Measurements from ENCODE around the gene PRMT9.

DNA sequence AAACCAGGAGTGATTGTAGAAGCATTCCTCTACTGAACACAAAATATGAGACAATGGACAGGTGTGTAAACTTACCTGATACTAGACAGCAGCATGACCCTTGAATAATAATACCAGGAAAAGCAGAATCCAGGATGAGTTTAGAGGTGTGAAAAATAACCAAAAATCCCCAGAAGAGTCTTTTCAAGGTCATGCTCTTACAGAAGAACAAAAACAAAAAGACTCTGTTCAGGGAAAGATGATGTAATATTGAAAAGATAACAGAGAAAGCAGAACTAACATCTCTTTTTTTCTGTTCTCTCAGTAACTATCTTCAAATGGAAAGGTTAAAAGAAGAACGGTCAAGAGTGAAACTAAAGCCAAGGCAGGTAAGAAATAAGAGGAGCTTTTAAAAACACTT, 33.9 kb upstream of the PRMT9 start:
- TF ChIP-seq, protein P1, sequence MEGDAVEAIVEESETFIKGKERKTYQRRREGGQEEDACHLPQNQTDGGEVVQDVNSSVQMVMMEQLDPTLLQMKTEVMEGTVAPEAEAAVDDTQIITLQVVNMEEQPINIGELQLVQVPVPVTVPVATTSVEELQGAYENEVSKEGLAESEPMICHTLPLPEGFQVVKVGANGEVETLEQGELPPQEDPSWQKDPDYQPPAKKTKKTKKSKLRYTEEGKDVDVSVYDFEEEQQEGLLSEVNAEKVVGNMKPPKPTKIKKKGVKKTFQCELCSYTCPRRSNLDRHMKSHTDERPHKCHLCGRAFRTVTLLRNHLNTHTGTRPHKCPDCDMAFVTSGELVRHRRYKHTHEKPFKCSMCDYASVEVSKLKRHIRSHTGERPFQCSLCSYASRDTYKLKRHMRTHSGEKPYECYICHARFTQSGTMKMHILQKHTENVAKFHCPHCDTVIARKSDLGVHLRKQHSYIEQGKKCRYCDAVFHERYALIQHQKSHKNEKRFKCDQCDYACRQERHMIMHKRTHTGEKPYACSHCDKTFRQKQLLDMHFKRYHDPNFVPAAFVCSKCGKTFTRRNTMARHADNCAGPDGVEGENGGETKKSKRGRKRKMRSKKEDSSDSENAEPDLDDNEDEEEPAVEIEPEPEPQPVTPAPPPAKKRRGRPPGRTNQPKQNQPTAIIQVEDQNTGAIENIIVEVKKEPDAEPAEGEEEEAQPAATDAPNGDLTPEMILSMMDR (IDR thresholded peaks at IDR 0.05; ENCODE audit: borderline replicate concordance, extremely low read depth, low read length, poor library complexity, severe bottlenecking) = no peak
- TF ChIP-seq EZH2 (IDR thresholded peaks at IDR 0.05; ENCODE audit: borderline replicate concordance, low read depth, low read length, severe bottlenecking) = no peak
